ENCODE data around the gene DRGX. TPM values are rescaled to one million over a fixed set of nuclear protein-coding genes. Genes with fewer than 3 reads are reported as not detected.

Gene DRGX
- total and polyA plus RNA-seq, 10 of the 15 experiments (the other 5 are each of a cell fraction or from before 2014, with no cell fraction given) = not detected

GRCh38 chr10:49429458-49429857 is 33.6 kb upstream of the DRGX start:
- ChIA-PET POLR2A (no interaction called here), SMC1A (ENCODE audit: uncharacterized antibody, unreplicated experiment) (no interaction called here), CTCF (no interaction called here), RAD21 (ENCODE audit: unreplicated experiment) (no interaction called here)
- WGBS (ENCODE audit: insufficient coverage, insufficient replicate concordance, low lambda C conversion rate, missing lambda C conversion rate) = 15% methylated on average over 5 of the region's 5 CpGs
- TF ChIP-seq, protein P1, sequence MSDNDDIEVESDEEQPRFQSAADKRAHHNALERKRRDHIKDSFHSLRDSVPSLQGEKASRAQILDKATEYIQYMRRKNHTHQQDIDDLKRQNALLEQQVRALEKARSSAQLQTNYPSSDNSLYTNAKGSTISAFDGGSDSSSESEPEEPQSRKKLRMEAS (IDR thresholded peaks at IDR 0.05; ENCODE audit: low read depth, low read length) = no peak
- no TSS peak for BruUV-seq (replicated peaks)
- H2AFZ ChIP-seq (ENCODE audit: control insufficient read depth, low read depth, low read length) = no peak overlapping the region
- H3K9ac ChIP-seq (ENCODE audit: control insufficient read depth, insufficient read depth, low read length) = no peak overlapping the region
- no peaks in the 10 kb centered on the region; the same call in 2 of the 3 replicates for H3K9me3 ChIP-seq (replicated peaks; ENCODE audit: control insufficient read depth, insufficient read depth, low read length)
- H3K27ac ChIP-seq (ENCODE audit: control insufficient read depth, insufficient read depth) = no peak overlapping the region
- no peak for FAIRE-seq
- no peaks in the 10 kb centered on the region for H3K36me3 ChIP-seq (ENCODE audit: control insufficient read depth in 2 of 2, insufficient read depth in 2 of 2, low read length in 1 of 2)
- no peaks in the 10 kb centered on the region for H4K20me1 ChIP-seq (ENCODE audit: control insufficient read depth, insufficient read depth)
- no peaks in the 10 kb centered on the region for H3K27me3 ChIP-seq (replicated peaks in 1 of 2; ENCODE audit: control insufficient read depth in 2 of 2, insufficient read depth in 2 of 2, low read length in 1 of 2)
- no peak for DNase-seq (ENCODE audit: low read depth, low spot score)
- H3K79me2 ChIP-seq (ENCODE audit: control insufficient read depth, insufficient read depth, low read length) = no peaks in the 10 kb centered on the region
- ATAC-seq = no peak
- intact Hi-C loops (cut with micrococcal nuclease; ENCODE audit: unreplicated experiment) (no loop called here), in situ Hi-C loops (cut with MboI) (no loop called here)
- no peak overlapping the region for H3K4me2 ChIP-seq (ENCODE audit: control insufficient read depth, insufficient read depth)
- no peaks in the 10 kb centered on the region for H3K4me1 ChIP-seq (ENCODE audit: control insufficient read depth, insufficient read depth, low read length)
- H3K4me3 ChIP-seq = no peak overlapping the region

DNA sequence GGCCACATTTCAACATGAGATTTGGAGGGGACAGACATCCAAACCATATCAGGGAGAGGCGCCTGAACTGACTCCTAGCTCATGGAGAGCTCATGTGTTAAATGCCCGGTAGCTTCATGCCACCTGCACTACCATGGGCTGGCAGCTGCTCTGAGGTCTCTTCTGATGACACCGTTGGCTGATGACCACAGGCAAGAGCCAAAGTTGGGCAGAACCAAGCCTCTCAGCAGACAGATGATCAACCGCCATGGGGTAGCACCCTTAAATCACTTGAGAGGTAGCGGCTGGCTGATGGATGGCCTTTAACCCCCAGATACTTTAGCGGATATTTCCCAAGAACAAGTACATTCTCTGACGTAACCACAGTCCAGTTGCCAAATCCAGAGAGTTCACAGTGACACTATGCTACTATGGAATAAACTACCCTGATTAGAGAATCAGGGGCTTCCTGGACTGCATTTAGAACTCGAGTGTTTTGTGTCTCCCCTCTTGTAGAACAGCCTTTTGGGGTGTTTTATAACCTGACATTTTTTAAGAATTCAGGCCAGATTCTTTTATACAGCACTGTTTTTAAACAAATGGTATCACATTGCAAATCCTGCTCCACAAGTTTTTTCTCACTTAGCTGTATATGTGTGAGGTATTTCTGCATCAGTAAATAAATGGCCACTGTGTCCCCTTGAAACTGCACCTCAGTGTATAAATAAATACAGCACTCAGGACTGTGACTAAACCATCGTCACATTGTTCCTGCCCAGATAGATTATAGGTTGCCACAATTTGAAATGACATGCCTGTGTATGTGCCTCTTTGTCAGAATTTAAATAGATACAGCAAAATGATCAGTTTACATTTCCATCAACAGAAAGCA is 30.8 kb upstream of the DRGX start:
- Histone ChIP-seq H3K4me3 (no peak overlapping the region), H3K36me3 (ENCODE audit: control insufficient read depth in 2 of 2, insufficient read depth in 2 of 2, low read length in 1 of 2) (no peaks in the 10 kb centered on the region), H3K4me1 (ENCODE audit: control insufficient read depth, insufficient read depth, low read length) (no peaks in the 10 kb centered on the region), H4K20me1 (ENCODE audit: control insufficient read depth, insufficient read depth) (no peaks in the 10 kb centered on the region), H3K9ac (ENCODE audit: control insufficient read depth, insufficient read depth, low read length) (no peak overlapping the region), H3K79me2 (ENCODE audit: control insufficient read depth, insufficient read depth, low read length) (no peaks in the 10 kb centered on the region), H3K27ac (ENCODE audit: control insufficient read depth, insufficient read depth) (no peak overlapping the region), H2AFZ (ENCODE audit: control insufficient read depth, low read depth, low read length) (no peak overlapping the region), H3K9me3 (replicated peaks; ENCODE audit: control insufficient read depth, insufficient read depth, low read length) (no peaks in the 10 kb centered on the region; the same call in 2 of the 3 replicates), H3K4me2 (ENCODE audit: control insufficient read depth, insufficient read depth) (no peak overlapping the region), H3K27me3 (replicated peaks in 1 of 2; ENCODE audit: control insufficient read depth in 2 of 2, insufficient read depth in 2 of 2, low read length in 1 of 2) (no peaks in the 10 kb centered on the region)
- CTCF ChIA-PET = interaction anchor here (1.0 kb wide), 1 partner anchor 9 kb away, joined by 3 read pairs; no protein-coding TSS in a partner anchor
- no peak for FAIRE-seq
- TF ChIP-seq TBL1XR1 (IDR thresholded peaks at IDR 0.05; ENCODE audit: low read depth, low read length) = no peak
- TF ChIP-seq ZBTB40 (IDR thresholded peaks at IDR 0.05; ENCODE audit: borderline replicate concordance) = no peak
- TF ChIP-seq RAD21 (IDR thresholded peaks at IDR 0.05; ENCODE audit: insufficient read depth, low read depth, low read length) = no peak
- TF ChIP-seq NR2C2 (IDR thresholded peaks at IDR 0.05; ENCODE audit: borderline replicate concordance, control insufficient read depth, insufficient read length, low read depth) = no peak
- TF ChIP-seq ZNF622 (IDR thresholded peaks at IDR 0.05) = no peak
- no peak for TF ChIP-seq SIN3A (IDR thresholded peaks at IDR 0.05; ENCODE audit: low read depth, low read length)
- no peak for TF ChIP-seq PKNOX1 (IDR thresholded peaks at IDR 0.05)
- no peak for TF ChIP-seq NFIC (IDR thresholded peaks at IDR 0.05; ENCODE audit: low read depth, low read length)
- BruUV-seq (replicated peaks) = no TSS peak
- POLR2A ChIA-PET = no interaction called here
- WGBS (ENCODE audit: insufficient coverage, insufficient replicate concordance, low lambda C conversion rate, missing lambda C conversion rate) = 53% methylated on average over 9 of the region's 9 CpGs
- SMC1A ChIA-PET (ENCODE audit: uncharacterized antibody, unreplicated experiment) = no interaction called here
- RAD21 ChIA-PET (ENCODE audit: unreplicated experiment) = no interaction called here
- in situ Hi-C loops (cut with MboI) = no loop called here
- intact Hi-C loops (cut with micrococcal nuclease; ENCODE audit: unreplicated experiment) = no loop called here
- DNase-seq (ENCODE audit: low read depth, low spot score) = no peak
- ATAC-seq = no peak

Measured in GM12878 (cell line).